ENCODE results near the gene NDUFB10.

NDUFB10 gene

DNA sequence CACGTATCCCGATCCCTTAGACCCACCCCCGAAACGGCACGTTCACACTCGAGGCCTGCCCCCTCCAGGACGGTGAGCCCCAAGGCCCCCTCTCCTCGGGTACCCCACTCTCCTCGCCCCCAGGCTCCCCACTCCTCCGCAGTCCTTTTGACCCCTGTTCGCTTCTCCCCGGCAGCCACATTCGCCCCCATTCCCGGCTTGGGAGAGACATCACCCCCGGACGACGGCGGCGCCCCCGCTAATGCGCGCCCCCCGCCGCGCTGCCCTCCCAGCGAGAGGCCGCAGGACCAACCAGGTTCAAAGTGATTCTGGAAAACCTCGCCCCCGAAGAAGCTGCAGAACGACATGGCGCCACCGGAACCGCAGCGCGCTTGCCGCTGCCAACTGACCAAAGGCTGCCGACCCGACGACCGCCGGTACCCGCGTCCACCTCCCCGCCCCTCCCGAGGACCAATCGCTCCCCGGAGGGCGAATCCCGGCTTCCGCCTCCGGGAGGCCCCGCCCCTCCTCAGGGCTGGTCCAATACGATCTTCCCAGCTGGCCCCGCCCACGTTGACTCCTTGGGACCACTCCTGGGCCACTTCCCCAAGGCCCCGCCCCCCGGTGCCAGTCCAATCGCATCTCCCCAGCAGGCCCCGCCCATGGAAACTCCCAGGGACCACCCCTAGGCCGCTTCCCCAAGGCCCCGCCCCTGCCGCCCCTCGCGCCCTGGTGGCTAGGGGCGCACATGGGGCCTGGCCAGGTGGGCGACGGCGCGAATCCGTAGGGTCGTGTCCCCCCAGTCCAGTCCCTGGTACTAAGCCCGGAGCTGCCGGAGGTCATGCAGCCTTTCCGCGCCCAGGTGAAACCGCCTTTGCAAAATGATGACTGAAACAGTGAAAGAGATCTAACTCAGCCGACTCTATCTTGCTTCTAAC lies 16.3 kb upstream of the NDUFB10 start, which contains the start of gene MSRB1:
TSS of gene MSRB1 (minus strand) at position 390 of the 917 bp plus-strand sequence. CDS start at position 347, 43 bp downstream.
- peak; percentile 98 for DNase-seq (ENCODE audit: low read depth)
- TF ChIP-seq, protein P1, sequence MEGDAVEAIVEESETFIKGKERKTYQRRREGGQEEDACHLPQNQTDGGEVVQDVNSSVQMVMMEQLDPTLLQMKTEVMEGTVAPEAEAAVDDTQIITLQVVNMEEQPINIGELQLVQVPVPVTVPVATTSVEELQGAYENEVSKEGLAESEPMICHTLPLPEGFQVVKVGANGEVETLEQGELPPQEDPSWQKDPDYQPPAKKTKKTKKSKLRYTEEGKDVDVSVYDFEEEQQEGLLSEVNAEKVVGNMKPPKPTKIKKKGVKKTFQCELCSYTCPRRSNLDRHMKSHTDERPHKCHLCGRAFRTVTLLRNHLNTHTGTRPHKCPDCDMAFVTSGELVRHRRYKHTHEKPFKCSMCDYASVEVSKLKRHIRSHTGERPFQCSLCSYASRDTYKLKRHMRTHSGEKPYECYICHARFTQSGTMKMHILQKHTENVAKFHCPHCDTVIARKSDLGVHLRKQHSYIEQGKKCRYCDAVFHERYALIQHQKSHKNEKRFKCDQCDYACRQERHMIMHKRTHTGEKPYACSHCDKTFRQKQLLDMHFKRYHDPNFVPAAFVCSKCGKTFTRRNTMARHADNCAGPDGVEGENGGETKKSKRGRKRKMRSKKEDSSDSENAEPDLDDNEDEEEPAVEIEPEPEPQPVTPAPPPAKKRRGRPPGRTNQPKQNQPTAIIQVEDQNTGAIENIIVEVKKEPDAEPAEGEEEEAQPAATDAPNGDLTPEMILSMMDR (IDR thresholded peaks at IDR 0.05; ENCODE audit: insufficient read depth, low read depth, low read length, missing control alignments): no peak
- H3K4me3 ChIP-seq (ENCODE audit: low read length): peak within 1 kb of the TSS; percentile 74

DNA sequence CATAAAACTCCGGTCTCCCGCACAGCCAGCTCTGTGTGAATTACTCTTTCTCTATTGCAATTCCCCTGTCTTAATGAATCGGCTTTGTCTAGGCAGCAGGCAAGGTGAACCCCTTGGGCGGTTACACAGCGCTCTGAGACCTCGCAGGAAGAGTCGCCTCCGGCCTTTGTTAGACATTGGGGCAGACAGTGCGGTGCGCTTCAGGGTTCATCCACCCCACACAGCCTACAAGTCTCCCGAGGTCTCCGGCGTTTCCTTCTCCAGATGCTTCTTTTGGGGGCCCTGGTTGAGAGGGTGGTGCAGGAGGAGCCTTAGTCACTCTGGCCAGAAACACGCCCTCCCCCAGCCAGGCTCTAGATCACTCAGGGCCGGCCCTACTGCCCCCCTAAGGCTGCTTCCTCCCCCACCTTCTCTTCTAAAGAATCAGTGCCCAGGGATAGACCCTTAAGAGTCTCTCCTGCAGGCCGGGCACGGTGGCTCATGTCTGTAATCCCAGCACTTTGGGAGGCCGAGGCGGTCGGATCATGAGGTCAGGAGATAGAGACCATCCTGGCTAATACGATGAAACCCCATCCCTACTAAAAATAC lies 14.6 kb upstream of the NDUFB10 start:
- no peak overlapping the region for H3K4me3 ChIP-seq (ENCODE audit: low read length)

DNA sequence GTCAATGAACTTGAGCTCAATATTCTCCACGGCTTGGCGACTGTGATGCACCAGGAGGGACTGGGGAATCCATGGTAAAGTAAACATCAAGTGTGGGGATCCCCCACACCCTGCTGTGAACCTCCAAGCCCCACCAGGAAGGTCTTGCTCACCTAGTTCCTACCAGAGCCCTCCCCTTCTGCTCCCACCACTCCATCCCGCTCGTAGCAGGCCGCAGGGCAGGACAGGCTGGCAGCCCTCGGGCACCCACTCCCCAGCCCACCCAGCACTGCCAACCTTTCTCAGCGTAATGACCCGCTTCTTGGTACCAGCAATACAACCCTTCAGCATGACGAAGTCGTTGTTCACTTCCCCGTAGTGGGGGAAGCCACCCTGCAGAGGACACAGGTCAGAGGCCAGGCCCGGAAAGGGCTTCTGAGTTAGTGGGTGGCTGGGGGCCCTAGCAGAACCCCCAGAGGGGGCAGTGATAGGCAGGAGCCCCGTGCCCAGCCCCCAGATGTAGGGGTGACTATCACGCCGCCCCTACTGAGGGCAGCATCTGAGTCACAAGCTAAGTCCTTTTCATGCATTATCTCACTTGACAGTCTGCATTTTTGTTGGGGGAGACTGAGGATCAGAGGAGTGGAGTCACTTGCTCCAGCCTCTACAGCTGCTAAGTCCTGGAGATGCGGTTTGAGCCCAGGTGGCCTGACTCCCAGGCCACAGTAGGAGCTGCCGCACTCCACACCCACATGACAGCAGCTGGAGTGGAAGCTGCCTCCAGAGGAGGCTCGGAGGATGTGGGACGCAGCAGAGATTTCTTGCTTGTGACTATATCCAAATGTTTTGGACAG lies 13.6 kb upstream of the NDUFB10 start:
- no peak for DNase-seq (ENCODE audit: low read depth)
- no peak overlapping the region for H3K4me3 ChIP-seq (ENCODE audit: low read length)
- TF ChIP-seq, protein P1 (IDR thresholded peaks at IDR 0.05; ENCODE audit: insufficient read depth, low read depth, low read length, missing control alignments): no peak

More for the DNA sequence above, 14.6 kb upstream of the NDUFB10 start:
- DNase-seq (ENCODE audit: low read depth): no peak
- TF ChIP-seq, protein P1 (IDR thresholded peaks at IDR 0.05; ENCODE audit: insufficient read depth, low read depth, low read length, missing control alignments): no peak

DNA sequence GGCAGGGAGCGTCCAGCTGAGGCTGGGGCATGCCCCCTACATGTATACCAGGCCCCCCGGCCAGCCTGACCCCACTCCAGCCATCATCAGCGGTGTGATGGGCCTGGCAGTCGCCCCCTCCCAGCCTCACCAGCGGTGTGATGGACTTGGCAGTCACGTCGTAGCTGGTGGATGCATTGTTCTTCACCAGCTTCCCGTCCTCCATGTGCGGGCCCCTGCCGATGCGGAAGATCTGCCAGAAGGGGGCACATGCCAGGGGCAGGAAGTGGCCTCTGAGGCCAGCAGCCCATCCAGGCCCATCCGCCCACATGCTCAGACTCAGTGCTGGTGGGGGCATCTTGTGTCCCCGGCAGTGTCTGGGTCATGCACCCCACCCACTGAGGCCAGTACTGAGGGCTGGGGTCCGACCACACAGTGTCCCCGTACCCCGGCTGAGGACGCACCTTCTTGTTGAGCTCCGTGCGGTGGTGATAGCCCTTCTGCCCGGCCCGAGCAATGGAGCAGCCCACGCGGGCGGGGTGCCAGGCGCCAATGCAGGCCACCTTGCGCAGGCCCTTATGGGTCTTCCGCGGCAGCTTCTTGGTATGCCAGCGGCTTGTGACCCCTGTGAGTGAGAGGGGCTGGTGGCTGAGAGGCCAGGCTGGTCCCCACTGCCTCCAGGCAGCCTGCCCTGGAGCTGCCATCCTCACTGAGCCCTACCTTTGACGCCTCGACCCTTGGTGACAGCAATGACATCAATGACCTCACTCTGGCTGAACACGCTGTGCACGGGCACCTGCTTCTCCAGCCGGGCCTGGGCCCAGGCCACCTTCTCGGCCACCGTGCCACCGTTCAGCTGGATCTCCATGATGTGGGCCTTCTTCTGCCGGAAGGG lies 12.6 kb upstream of the NDUFB10 start:
- H3K4me3 ChIP-seq (ENCODE audit: low read length): no peak overlapping the region

DNA sequence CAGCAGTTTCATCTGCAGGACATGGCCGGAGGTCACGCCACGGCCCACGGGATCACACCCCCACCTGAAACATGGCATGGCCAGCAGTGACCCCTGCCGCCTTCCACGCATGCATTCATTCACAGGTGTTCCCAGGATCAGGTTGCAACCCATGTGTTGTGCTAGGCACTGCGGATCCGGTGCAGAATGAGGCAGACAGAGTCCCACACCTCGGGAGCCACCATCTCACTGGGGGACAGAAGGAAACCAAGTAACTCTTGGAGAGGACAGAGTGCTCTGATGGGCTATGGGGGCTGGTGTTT lies 12.0 kb upstream of the NDUFB10 start:
- no peak for DNase-seq (ENCODE audit: low read depth)

More for the DNA sequence above, 12.6 kb upstream of the NDUFB10 start:
- no peak for DNase-seq (ENCODE audit: low read depth)
- TF ChIP-seq, protein P1 (IDR thresholded peaks at IDR 0.05; ENCODE audit: insufficient read depth, low read depth, low read length, missing control alignments): no peak

More for the DNA sequence above, 12.0 kb upstream of the NDUFB10 start:
- TF ChIP-seq, protein P1 (IDR thresholded peaks at IDR 0.05; ENCODE audit: insufficient read depth, low read depth, low read length, missing control alignments): no peak
- H3K4me3 ChIP-seq (ENCODE audit: low read length): no peak overlapping the region
